ENCODE data around the gene UNC45A.
A peak's percentile ranks its signal among the peaks of the same experiment; 100 is the strongest.

The UNC45A gene

GRCh38 chr15:90950676-90951075, 15.6 kb downstream of the UNC45A start:
- Histone ChIP-seq H3K27ac (ENCODE audit: low read length) (no peak overlapping the region), H3K9me3 (replicated peaks; ENCODE audit: insufficient read depth, low read length) (no peaks in the 10 kb centered on the region), H3K79me2 (ENCODE audit: low read length) (peaks cover 5% of the 10 kb centered on the region), H3K36me3 (replicated peaks; ENCODE audit: insufficient read depth, low read length) (no peaks in the 10 kb centered on the region), H2AFZ (ENCODE audit: low read length) (no peak overlapping the region), H3K27me3 (replicated peaks; ENCODE audit: insufficient read depth, low read length) (no peaks in the 10 kb centered on the region), H3K9me2 (replicated peaks; ENCODE audit: insufficient read depth, low read length) (no peaks in the 10 kb centered on the region), H3K4me1 (ENCODE audit: low read length) (no peaks in the 10 kb centered on the region), H4K20me1 (ENCODE audit: insufficient read depth, low read length) (no peaks in the 10 kb centered on the region), H3F3A (ENCODE audit: insufficient read depth, low read length) (peaks cover 16% of the 10 kb centered on the region), H3K9ac (ENCODE audit: low read length) (no peak overlapping the region), H3K4me2 (ENCODE audit: low read depth, low read length) (no peak overlapping the region), H3K4me3 (ENCODE audit: low read length) (no peak overlapping the region)
- TF ChIP-seq EZH2 (optimal IDR thresholded peaks at IDR 0.05; ENCODE audit: low read depth, low read length) = no peak
- TF ChIP-seq, protein P1, sequence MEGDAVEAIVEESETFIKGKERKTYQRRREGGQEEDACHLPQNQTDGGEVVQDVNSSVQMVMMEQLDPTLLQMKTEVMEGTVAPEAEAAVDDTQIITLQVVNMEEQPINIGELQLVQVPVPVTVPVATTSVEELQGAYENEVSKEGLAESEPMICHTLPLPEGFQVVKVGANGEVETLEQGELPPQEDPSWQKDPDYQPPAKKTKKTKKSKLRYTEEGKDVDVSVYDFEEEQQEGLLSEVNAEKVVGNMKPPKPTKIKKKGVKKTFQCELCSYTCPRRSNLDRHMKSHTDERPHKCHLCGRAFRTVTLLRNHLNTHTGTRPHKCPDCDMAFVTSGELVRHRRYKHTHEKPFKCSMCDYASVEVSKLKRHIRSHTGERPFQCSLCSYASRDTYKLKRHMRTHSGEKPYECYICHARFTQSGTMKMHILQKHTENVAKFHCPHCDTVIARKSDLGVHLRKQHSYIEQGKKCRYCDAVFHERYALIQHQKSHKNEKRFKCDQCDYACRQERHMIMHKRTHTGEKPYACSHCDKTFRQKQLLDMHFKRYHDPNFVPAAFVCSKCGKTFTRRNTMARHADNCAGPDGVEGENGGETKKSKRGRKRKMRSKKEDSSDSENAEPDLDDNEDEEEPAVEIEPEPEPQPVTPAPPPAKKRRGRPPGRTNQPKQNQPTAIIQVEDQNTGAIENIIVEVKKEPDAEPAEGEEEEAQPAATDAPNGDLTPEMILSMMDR (IDR thresholded peaks at IDR 0.05; ENCODE audit: low read length) = no peak
- TF ChIP-seq EZH2phosphoT487 (IDR thresholded peaks at IDR 0.05; ENCODE audit: low read length) = no peak
- no peak for DNase-seq

DNA sequence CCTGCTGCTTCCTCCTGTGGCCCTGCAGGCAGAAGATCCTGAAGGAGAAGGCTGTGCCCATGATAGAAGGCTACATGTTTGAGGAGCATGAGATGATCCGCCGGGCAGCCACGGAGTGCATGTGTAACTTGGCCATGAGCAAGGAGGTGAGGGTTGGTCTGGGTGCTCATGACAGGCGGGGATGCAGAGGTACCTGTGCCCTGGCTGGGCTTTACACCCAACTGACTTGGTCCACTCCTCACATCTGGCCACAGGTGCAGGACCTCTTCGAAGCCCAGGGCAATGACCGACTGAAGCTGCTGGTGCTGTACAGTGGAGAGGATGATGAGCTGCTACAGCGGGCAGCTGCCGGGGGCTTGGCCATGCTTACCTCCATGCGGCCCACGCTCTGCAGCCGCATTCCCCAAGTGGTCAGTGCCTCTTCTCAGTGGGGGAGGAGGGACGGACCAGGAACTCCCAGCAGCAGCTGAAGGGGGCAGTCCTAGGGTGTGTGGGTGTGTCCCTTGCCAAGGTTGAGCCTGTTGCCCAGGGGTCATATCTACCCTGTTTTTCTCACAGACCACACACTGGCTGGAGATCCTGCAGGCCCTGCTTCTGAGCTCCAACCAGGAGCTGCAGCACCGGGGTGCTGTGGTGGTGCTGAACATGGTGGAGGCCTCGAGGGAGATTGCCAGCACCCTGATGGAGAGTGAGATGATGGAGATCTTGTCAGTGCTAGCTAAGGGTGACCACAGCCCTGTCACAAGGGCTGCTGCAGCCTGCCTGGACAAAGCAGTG, 18.0 kb downstream of the UNC45A start:
- Histone ChIP-seq H3K36me3 (replicated peaks; ENCODE audit: insufficient read depth, low read length) (no peaks in the 10 kb centered on the region), H3K9ac (ENCODE audit: low read length) (no peak overlapping the region)

DNA sequence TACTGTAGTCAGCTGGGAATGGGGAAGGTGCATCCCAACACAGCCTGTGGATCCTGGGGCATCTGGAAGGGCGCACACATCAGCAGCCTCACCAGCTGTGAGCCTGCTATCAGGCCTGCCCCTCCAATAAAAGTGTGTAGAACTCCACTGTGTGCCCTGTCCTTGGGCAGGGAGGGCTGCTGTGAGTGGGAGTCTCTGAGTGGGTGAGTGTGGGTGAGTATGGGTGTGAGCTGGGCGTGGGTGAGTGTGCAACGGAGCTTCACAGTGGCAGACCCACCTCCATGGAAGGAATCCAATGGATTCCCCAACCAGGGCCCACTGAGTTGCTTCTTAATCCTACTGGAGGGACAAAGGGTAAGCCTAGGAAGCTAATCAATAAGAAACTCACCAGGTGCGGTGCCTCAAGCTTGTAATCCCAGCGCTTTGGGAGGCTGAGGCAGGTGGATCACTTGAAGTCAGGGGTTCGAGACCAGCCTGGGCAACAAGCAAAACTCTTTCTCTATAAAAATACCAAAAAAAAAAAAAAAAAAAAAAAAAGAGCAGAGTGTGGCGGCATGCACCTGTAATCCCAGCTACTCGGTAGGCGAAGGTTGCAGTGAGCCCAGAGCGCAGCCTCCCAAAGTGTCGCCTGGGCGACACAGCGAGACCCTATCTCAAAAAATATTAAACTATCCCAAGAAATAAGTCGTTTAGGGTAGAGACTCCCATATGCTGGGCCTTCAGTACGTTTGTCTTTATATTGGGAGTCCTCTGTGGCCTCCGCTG, 19.0 kb downstream of the UNC45A start:
- TF ChIP-seq, protein P1 (IDR thresholded peaks at IDR 0.05; ENCODE audit: low read length) = no peak
- TF ChIP-seq EZH2phosphoT487 (IDR thresholded peaks at IDR 0.05; ENCODE audit: low read length) = no peak
- TF ChIP-seq EZH2 (optimal IDR thresholded peaks at IDR 0.05; ENCODE audit: low read depth, low read length) = no peak
- peak overlapping the region; percentile 85; the same call in 1 of the 2 replicates for H2AFZ ChIP-seq (ENCODE audit: low read length)
- H3F3A ChIP-seq (ENCODE audit: insufficient read depth, low read length) = peaks cover 25% of the 10 kb centered on the region
- no peaks in the 10 kb centered on the region for H4K20me1 ChIP-seq (ENCODE audit: insufficient read depth, low read length)
- no peak for DNase-seq
- no peaks in the 10 kb centered on the region for H3K9me3 ChIP-seq (replicated peaks; ENCODE audit: insufficient read depth, low read length)
- H3K4me1 ChIP-seq (ENCODE audit: low read length) = no peaks in the 10 kb centered on the region
- H3K27me3 ChIP-seq (replicated peaks; ENCODE audit: insufficient read depth, low read length) = no peaks in the 10 kb centered on the region
- peaks cover 30% of the 10 kb centered on the region for H3K79me2 ChIP-seq (ENCODE audit: low read length)
- H3K4me2 ChIP-seq (ENCODE audit: low read depth, low read length) = peak overlapping the region; percentile 94
- H3K9ac ChIP-seq (ENCODE audit: low read length) = peak overlapping the region; percentile 100; the same call in 1 of the 2 replicates
- no peaks in the 10 kb centered on the region for H3K36me3 ChIP-seq (replicated peaks; ENCODE audit: insufficient read depth, low read length)
- H3K4me3 ChIP-seq (ENCODE audit: low read length) = peak overlapping the region; percentile 92; the same call in 1 of the 2 replicates
- peak overlapping the region; percentile 99; the same call in 1 of the 2 replicates for H3K27ac ChIP-seq (ENCODE audit: low read length)
- no peaks in the 10 kb centered on the region for H3K9me2 ChIP-seq (replicated peaks; ENCODE audit: insufficient read depth, low read length)

More for the DNA sequence above, 18.0 kb downstream of the UNC45A start:
- Histone ChIP-seq H4K20me1 (ENCODE audit: insufficient read depth, low read length) (no peaks in the 10 kb centered on the region), H3F3A (ENCODE audit: insufficient read depth, low read length) (peaks cover 25% of the 10 kb centered on the region), H3K27ac (ENCODE audit: low read length) (no peak overlapping the region), H3K4me1 (ENCODE audit: low read length) (no peaks in the 10 kb centered on the region), H3K4me3 (ENCODE audit: low read length) (no peak overlapping the region), H2AFZ (ENCODE audit: low read length) (no peak overlapping the region), H3K9me2 (replicated peaks; ENCODE audit: insufficient read depth, low read length) (no peaks in the 10 kb centered on the region), H3K4me2 (ENCODE audit: low read depth, low read length) (no peak overlapping the region), H3K79me2 (ENCODE audit: low read length) (peaks cover 27% of the 10 kb centered on the region), H3K9me3 (replicated peaks; ENCODE audit: insufficient read depth, low read length) (no peaks in the 10 kb centered on the region), H3K27me3 (replicated peaks; ENCODE audit: insufficient read depth, low read length) (no peaks in the 10 kb centered on the region)
- TF ChIP-seq EZH2 (optimal IDR thresholded peaks at IDR 0.05; ENCODE audit: low read depth, low read length) = no peak
- TF ChIP-seq, protein P1 (IDR thresholded peaks at IDR 0.05; ENCODE audit: low read length) = no peak
- no peak for TF ChIP-seq EZH2phosphoT487 (IDR thresholded peaks at IDR 0.05; ENCODE audit: low read length)
- no peak for DNase-seq

Data from MM.1S (cell line).